Activated CD8-positive, alpha-beta T cell treated with anti-CD3 and anti-CD28 coated beads, Interleukin-2, amount 10 ng/mL, durations not matched to agents 7 days and 5 days (primary cell): ENCODE data around the gene ARFGAP3. TPM values are rescaled to one million over a fixed set of nuclear protein-coding genes. Genes with fewer than 3 reads are reported as not detected.

Experiments used
- ATAC-seq: fragments of 150-1000 bp; cut with Tn5 transposase; one replicate; pipeline ENCODE4 v1.10.0; 2021; ENCODE audit warnings: moderate library complexity
- CTCF ChIA-PET: fragments of 350-600 bp; sonication (Branson Sonifier 250); formaldehyde crosslinking; loops from one replicate; lab custom pipeline; 2021; ENCODE audit warnings: antibody characterized with exemption; lab: Charles Lee
- POLR2A ChIA-PET: fragments of 350-600 bp; sonication (Branson Sonifier 250); formaldehyde crosslinking; loops from one replicate; lab custom pipeline; 2021; ENCODE audit warnings: antibody characterized with exemption; lab: Charles Lee
- DNase-seq: peaks from one replicate; pipeline ENCODE4 v3.0.0-alpha.2; 2020
- H3K27ac Mint-ChIP-seq: one replicate; pipeline ENCODE4 v1.8.0; 2021; ENCODE audit warnings: mild to moderate bottlenecking, mixed read lengths
- H3K27me3 Mint-ChIP-seq: one replicate; pipeline ENCODE4 v1.8.0; 2021; ENCODE audit warnings: low read depth, mixed read lengths
- H3K36me3 Mint-ChIP-seq: one replicate; pipeline ENCODE4 v1.8.0; 2021; ENCODE audit warnings: low read depth, mixed read lengths
- H3K4me1 Mint-ChIP-seq: one replicate; pipeline ENCODE4 v1.8.0; 2021; ENCODE audit warnings: low read depth, mixed read lengths
- H3K4me3 Mint-ChIP-seq: one replicate; pipeline ENCODE4 v1.8.0; 2021; ENCODE audit warnings: mild to moderate bottlenecking, mixed read lengths
- H3K9me3 Mint-ChIP-seq: one replicate; pipeline ENCODE4 v1.8.0; 2022; ENCODE audit warnings: mixed read lengths; ENCODE audit not compliant: insufficient read depth
- total RNA-seq, 2 experiments: library from RNA; stranded (reverse); gene quantifications; one replicate each; pipeline ENCODE4 v1.2.3, GENCODE V29; 2021

ARFGAP3 gene
- total RNA-seq, 2 experiments from 2014 or later: 35.8 to 36.7 TPM

- Mint-ChIP-seq H3K4me1 (no peaks in the 10 kb centered on the region), H3K27me3 (no peaks in the 10 kb centered on the region), H3K36me3 (peaks cover 4% of the 10 kb centered on the region), H3K27ac (no peak overlapping the region), H3K4me3 (no peak overlapping the region), H3K9me3 (no peaks in the 10 kb centered on the region)
- ChIA-PET CTCF (interaction anchor here (0.8 to 1.3 kb wide), 2 partner anchors 22 to 160 kb away, joined by 3 to 4 read pairs; no protein-coding TSS in a partner anchor), POLR2A (no interaction called here)
- no peak for DNase-seq
- no peak for ATAC-seq
Measured at GRCh38 chr22:42873356-42873755, 16.3 kb upstream of the ARFGAP3 start.

GRCh38 chr22:42872821-42873220 lies 15.7 kb upstream of the ARFGAP3 start:
- DNase-seq (no peak), ATAC-seq (no peak)
- ChIA-PET POLR2A (no interaction called here), CTCF (interaction anchor here (0.8 to 1.3 kb wide), 2 partner anchors 22 to 161 kb away, joined by 3 to 4 read pairs; no protein-coding TSS in a partner anchor)
- Mint-ChIP-seq H3K27ac (no peak overlapping the region), H3K9me3 (no peaks in the 10 kb centered on the region), H3K27me3 (no peaks in the 10 kb centered on the region), H3K4me1 (no peaks in the 10 kb centered on the region), H3K36me3 (peaks cover 4% of the 10 kb centered on the region), H3K4me3 (no peak overlapping the region)

GRCh38 chr22:42871146-42872050 lies 14.3 kb upstream of the ARFGAP3 start:
- DNase-seq: no peak
- H3K9me3 Mint-ChIP-seq: no peaks in the 10 kb centered on the region
- ATAC-seq: no peak
- ChIA-PET POLR2A (no interaction called here), CTCF (no interaction called here)
- no peaks in the 10 kb centered on the region for H3K27me3 Mint-ChIP-seq
- H3K4me3 Mint-ChIP-seq: no peak overlapping the region
- peaks cover 5% of the 10 kb centered on the region for H3K4me1 Mint-ChIP-seq
- peak overlapping the region; percentile 48 for H3K27ac Mint-ChIP-seq
- peaks cover 4% of the 10 kb centered on the region for H3K36me3 Mint-ChIP-seq

- ATAC-seq: no peak
- H3K4me1 Mint-ChIP-seq: peaks cover 5% of the 10 kb centered on the region
- ChIA-PET CTCF (interaction anchor here (0.6 kb wide), 1 partner anchor 229 kb away, joined by 4 read pairs; no protein-coding TSS in a partner anchor), POLR2A (no interaction called here)
- H3K36me3 Mint-ChIP-seq: peaks cover 5% of the 10 kb centered on the region
- no peaks in the 10 kb centered on the region for H3K9me3 Mint-ChIP-seq
- H3K27me3 Mint-ChIP-seq: no peaks in the 10 kb centered on the region
- no peak overlapping the region for H3K4me3 Mint-ChIP-seq
- no peak overlapping the region for H3K27ac Mint-ChIP-seq
- no peak for DNase-seq
Measured at GRCh38 chr22:42869888-42870480, 12.9 kb upstream of the ARFGAP3 start.

GRCh38 chr22:42869463-42869862 lies 12.4 kb upstream of the ARFGAP3 start:
- ChIA-PET CTCF (interaction anchor here (0.6 kb wide), 1 partner anchor 229 kb away, joined by 4 read pairs; no protein-coding TSS in a partner anchor), POLR2A (no interaction called here)
- peaks cover 5% of the 10 kb centered on the region for H3K4me1 Mint-ChIP-seq
- no peak overlapping the region for H3K27ac Mint-ChIP-seq
- no peaks in the 10 kb centered on the region for H3K9me3 Mint-ChIP-seq
- no peaks in the 10 kb centered on the region for H3K27me3 Mint-ChIP-seq
- no peak overlapping the region for H3K4me3 Mint-ChIP-seq
- peaks cover 5% of the 10 kb centered on the region for H3K36me3 Mint-ChIP-seq
- ATAC-seq (no peak), DNase-seq (no peak)

- Mint-ChIP-seq H3K27ac (no peak overlapping the region), H3K4me1 (peaks cover 6% of the 10 kb centered on the region), H3K9me3 (no peaks in the 10 kb centered on the region), H3K27me3 (no peaks in the 10 kb centered on the region), H3K36me3 (peaks cover 6% of the 10 kb centered on the region), H3K4me3 (no peak overlapping the region)
- ChIA-PET CTCF (interaction anchor here (0.8 to 2.3 kb wide), 5 partner anchors 24 to 165 kb away, joined by 3 to 16 read pairs (median 8); no protein-coding TSS in a partner anchor), POLR2A (no interaction called here)
- ATAC-seq (no peak), DNase-seq (no peak)
Measured at GRCh38 chr22:42868751-42869251, 11.7 kb upstream of the ARFGAP3 start.

- Mint-ChIP-seq H3K27ac (no peak overlapping the region), H3K36me3 (peaks cover 9% of the 10 kb centered on the region), H3K4me3 (no peak overlapping the region), H3K27me3 (no peaks in the 10 kb centered on the region), H3K4me1 (peaks cover 16% of the 10 kb centered on the region), H3K9me3 (no peaks in the 10 kb centered on the region)
- ATAC-seq (no peak), DNase-seq (no peak)
- POLR2A ChIA-PET: interaction anchor here (0.6 kb wide), 1 partner anchor 10 kb away, joined by 3 read pairs; no protein-coding TSS in a partner anchor
- CTCF ChIA-PET: no interaction called here
Measured at GRCh38 chr22:42866100-42866499, 9.0 kb upstream of the ARFGAP3 start.

- peaks cover 9% of the 10 kb centered on the region for H3K36me3 Mint-ChIP-seq
- POLR2A ChIA-PET: no interaction called here
- H3K4me3 Mint-ChIP-seq: no peak overlapping the region
- ATAC-seq (no peak), DNase-seq (no peak)
- no peak overlapping the region for H3K27ac Mint-ChIP-seq
- H3K9me3 Mint-ChIP-seq: no peaks in the 10 kb centered on the region
- CTCF ChIA-PET: no interaction called here
- H3K4me1 Mint-ChIP-seq: peaks cover 16% of the 10 kb centered on the region
- H3K27me3 Mint-ChIP-seq: no peaks in the 10 kb centered on the region
Measured at GRCh38 chr22:42865536-42865935, 8.5 kb upstream of the ARFGAP3 start.

- H3K9me3 Mint-ChIP-seq: no peaks in the 10 kb centered on the region
Measured at GRCh38 chr22:42863349-42863961, 6.4 kb upstream of the ARFGAP3 start.

GRCh38 chr22:42862045-42862734 lies 5.1 kb upstream of the ARFGAP3 start:
- Mint-ChIP-seq H3K36me3 (peaks cover 9% of the 10 kb centered on the region), H3K9me3 (no peaks in the 10 kb centered on the region), H3K27ac (no peak overlapping the region), H3K4me3 (no peak overlapping the region), H3K4me1 (peaks cover 13% of the 10 kb centered on the region), H3K27me3 (no peaks in the 10 kb centered on the region)
- ATAC-seq: no peak
- POLR2A ChIA-PET: interaction anchor here (0.6 kb wide), 1 partner anchor 248 kb away, joined by 3 read pairs; the partner anchor contains the start of gene POLDIP3
- DNase-seq: no peak
- CTCF ChIA-PET: no interaction called here

More at GRCh38 chr22:42863349-42863961, 6.4 kb upstream of the ARFGAP3 start:
- ChIA-PET POLR2A (no interaction called here), CTCF (no interaction called here)
- DNase-seq (peak; percentile 46), ATAC-seq (peak; percentile 20)
- Mint-ChIP-seq H3K27ac (no peak overlapping the region), H3K27me3 (no peaks in the 10 kb centered on the region), H3K36me3 (peaks cover 9% of the 10 kb centered on the region), H3K4me1 (peaks cover 16% of the 10 kb centered on the region), H3K4me3 (no peak overlapping the region)

GRCh38 chr22:42860968-42861367 lies 3.9 kb upstream of the ARFGAP3 start:
- Mint-ChIP-seq H3K27me3 (no peaks in the 10 kb centered on the region), H3K4me3 (no peak overlapping the region), H3K9me3 (no peaks in the 10 kb centered on the region), H3K36me3 (peaks cover 9% of the 10 kb centered on the region), H3K27ac (no peak overlapping the region), H3K4me1 (peaks cover 18% of the 10 kb centered on the region)
- CTCF ChIA-PET: interaction anchor here (1.3 kb wide), 1 partner anchor 173 kb away, joined by 4 read pairs; no protein-coding TSS in a partner anchor
- DNase-seq (no peak), ATAC-seq (no peak)
- POLR2A ChIA-PET: no interaction called here
